ENCODE data around the gene CDKN2C.

GRCh38 chr1:51009381-51009780 lies 39.3 kb downstream of the CDKN2C start:
- TF ChIP-seq, protein P1, sequence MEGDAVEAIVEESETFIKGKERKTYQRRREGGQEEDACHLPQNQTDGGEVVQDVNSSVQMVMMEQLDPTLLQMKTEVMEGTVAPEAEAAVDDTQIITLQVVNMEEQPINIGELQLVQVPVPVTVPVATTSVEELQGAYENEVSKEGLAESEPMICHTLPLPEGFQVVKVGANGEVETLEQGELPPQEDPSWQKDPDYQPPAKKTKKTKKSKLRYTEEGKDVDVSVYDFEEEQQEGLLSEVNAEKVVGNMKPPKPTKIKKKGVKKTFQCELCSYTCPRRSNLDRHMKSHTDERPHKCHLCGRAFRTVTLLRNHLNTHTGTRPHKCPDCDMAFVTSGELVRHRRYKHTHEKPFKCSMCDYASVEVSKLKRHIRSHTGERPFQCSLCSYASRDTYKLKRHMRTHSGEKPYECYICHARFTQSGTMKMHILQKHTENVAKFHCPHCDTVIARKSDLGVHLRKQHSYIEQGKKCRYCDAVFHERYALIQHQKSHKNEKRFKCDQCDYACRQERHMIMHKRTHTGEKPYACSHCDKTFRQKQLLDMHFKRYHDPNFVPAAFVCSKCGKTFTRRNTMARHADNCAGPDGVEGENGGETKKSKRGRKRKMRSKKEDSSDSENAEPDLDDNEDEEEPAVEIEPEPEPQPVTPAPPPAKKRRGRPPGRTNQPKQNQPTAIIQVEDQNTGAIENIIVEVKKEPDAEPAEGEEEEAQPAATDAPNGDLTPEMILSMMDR (IDR thresholded peaks at IDR 0.05; ENCODE audit: poor library complexity) = no peak
- TF ChIP-seq EZH2phosphoT487 (IDR thresholded peaks at IDR 0.05; ENCODE audit: low read depth, severe bottlenecking, unreplicated experiment) = no peak
